ENCODE data around the gene FAM200A. TPM values are rescaled to one million over a fixed set of nuclear protein-coding genes. Genes with fewer than 3 reads are reported as not detected.

FAM200A gene
- total and polyA plus RNA-seq, 2 of the 8 experiments (the other 6 are each of a cell fraction or from before 2014, with no cell fraction given): 4.3 to 7.5 TPM

DNA sequence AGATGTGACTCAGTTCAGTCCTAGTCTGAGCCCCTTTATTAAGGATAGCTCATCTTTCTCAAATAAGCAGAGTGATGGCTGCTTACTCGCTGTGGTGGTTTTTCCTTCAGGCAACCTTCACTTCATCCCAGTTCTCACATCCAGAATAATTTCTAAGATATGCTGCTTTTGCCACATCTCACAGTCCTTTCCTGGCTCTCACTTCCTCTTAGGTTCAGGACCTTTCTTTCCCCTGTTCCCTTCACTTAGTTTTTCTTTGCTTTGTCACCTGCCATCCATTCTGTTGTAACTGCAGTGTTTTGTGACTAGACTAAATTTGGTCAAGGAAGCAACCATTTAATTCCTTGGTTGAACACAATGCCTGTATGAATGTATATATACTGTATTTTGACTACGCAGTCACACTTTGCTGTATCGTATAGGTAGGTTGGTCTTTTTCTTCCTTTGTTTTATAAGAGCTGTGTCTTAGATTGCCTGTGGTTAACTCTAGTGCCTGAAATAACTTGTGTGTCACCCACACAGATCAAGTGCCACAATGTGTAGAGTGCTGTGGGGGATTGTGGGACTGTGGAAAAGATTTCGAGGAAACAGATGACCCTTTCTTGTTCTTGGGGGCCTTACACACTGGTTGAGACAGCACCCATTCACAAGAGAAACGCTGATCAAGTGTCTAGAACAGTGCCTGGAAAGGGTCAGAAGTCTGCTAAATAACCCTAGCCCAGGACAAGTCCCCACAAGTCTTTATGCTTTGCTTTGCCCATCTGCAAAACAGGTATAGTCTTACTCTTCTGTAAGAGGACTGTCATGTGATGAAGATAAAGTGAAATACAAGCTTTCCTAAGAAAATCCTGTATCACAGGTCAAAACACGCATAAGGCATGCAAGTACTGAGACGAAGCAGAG lies 9.2 kb upstream of the FAM200A start (continued):
- TF ChIP-seq, protein P1, sequence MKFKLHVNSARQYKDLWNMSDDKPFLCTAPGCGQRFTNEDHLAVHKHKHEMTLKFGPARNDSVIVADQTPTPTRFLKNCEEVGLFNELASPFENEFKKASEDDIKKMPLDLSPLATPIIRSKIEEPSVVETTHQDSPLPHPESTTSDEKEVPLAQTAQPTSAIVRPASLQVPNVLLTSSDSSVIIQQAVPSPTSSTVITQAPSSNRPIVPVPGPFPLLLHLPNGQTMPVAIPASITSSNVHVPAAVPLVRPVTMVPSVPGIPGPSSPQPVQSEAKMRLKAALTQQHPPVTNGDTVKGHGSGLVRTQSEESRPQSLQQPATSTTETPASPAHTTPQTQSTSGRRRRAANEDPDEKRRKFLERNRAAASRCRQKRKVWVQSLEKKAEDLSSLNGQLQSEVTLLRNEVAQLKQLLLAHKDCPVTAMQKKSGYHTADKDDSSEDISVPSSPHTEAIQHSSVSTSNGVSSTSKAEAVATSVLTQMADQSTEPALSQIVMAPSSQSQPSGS (IDR thresholded peaks at IDR 0.05; ENCODE audit: low read length): no peak
- no peak for TF ChIP-seq CTBP2 (IDR thresholded peaks at IDR 0.05; ENCODE audit: borderline replicate concordance, insufficient read depth, insufficient read length, low read length)

Measured in H1 (cell line).